GM21515 (cell line): Measurements from ENCODE around the gene SYPL2.
"Not testable (repeated sequence)": the region's sequence is repeated elsewhere in the genome, so short reads cannot be mapped to it uniquely, and the experiment has no call there.

Experiments
- ATAC-seq: cut with Tn5 transposase; IDR thresholded peaks from one replicate; pipeline ENCODE4 v1.9.1; 2021; ENCODE audit not compliant: unreplicated experiment

SYPL2 gene

GRCh38 chr1:109470245-109470644 is 3.9 kb downstream of the SYPL2 start:
- ATAC-seq, result no peak

GRCh38 chr1:109472779-109473178 is 6.4 kb downstream of the SYPL2 start:
- no peak for ATAC-seq

GRCh38 chr1:109473284-109474057 is 7.1 kb downstream of the SYPL2 start:
- ATAC-seq, result not testable (repeated sequence)

- ATAC-seq, result no peak
These were observed 8.4 kb downstream of the SYPL2 start for GRCh38 chr1:109474697-109475096.

- no peak for ATAC-seq
These were observed 8.9 kb downstream of the SYPL2 start for GRCh38 chr1:109475261-109475660.

- no peak for ATAC-seq
These were observed 10.5 kb downstream of the SYPL2 start for GRCh38 chr1:109476825-109477224.

GRCh38 chr1:109477821-109478220 is 11.5 kb downstream of the SYPL2 start:
- no peak for ATAC-seq

- ATAC-seq, result no peak
These were observed 12.5 kb downstream of the SYPL2 start for GRCh38 chr1:109478806-109479205.

GRCh38 chr1:109479311-109479710 is 13.0 kb downstream of the SYPL2 start:
- no peak for ATAC-seq

GRCh38 chr1:109479901-109480300 is 13.6 kb downstream of the SYPL2 start:
- no peak for ATAC-seq

- ATAC-seq, result no peak
These were observed 15.3 kb downstream of the SYPL2 start for GRCh38 chr1:109481646-109482045.

- no peak for ATAC-seq
These were observed 15.9 kb downstream of the SYPL2 start for GRCh38 chr1:109482242-109482641.

GRCh38 chr1:109482791-109483671 is 16.7 kb downstream of the SYPL2 start:
- peak; percentile 16 for ATAC-seq

- peak; percentile 75 for ATAC-seq
These were observed 17.5 kb downstream of the SYPL2 start, which contains the start of gene ATXN7L2 for GRCh38 chr1:109483672-109484518. Gene ATXN7L2 (plus strand): TSS chr1:109483905. CDS start chr1:109483954, 49 bp downstream.

GRCh38 chr1:109484519-109484975 is 18.2 kb downstream of the SYPL2 start:
- no peak for ATAC-seq

- no peak for ATAC-seq
These were observed 18.7 kb downstream of the SYPL2 start for GRCh38 chr1:109485001-109485400.

GRCh38 chr1:109487261-109487660 is 20.9 kb downstream of the SYPL2 start:
- no peak for ATAC-seq

- no peak for ATAC-seq
These were observed 21.9 kb downstream of the SYPL2 start for GRCh38 chr1:109488201-109488600.

GRCh38 chr1:109488696-109489095 is 22.4 kb downstream of the SYPL2 start:
- no peak for ATAC-seq

- ATAC-seq, result no peak
These were observed 23.9 kb downstream of the SYPL2 start for GRCh38 chr1:109490029-109490933.
